ENCODE data around the gene CLMN.
"Not testable (repeated sequence)": the region's sequence is repeated elsewhere in the genome, so short reads cannot be mapped to it uniquely, and the experiment has no call there.

The CLMN gene

GRCh38 chr14:95215094-95215725, 104.5 kb downstream of the CLMN start:
- no peak for DNase-seq

- no peak for DNase-seq
These were observed 105.9 kb downstream of the CLMN start for GRCh38 chr14:95213774-95214173.

- no peak for DNase-seq
These were observed 107.8 kb downstream of the CLMN start for GRCh38 chr14:95211721-95212504.

GRCh38 chr14:95210699-95211098, 109.0 kb downstream of the CLMN start:
- no peak for DNase-seq

GRCh38 chr14:95208598-95208997, 111.1 kb downstream of the CLMN start:
- DNase-seq = no peak

- no peak for DNase-seq
These were observed 112.1 kb downstream of the CLMN start for GRCh38 chr14:95207475-95208233.

GRCh38 chr14:95206534-95206933, 113.2 kb downstream of the CLMN start:
- no peak for DNase-seq

GRCh38 chr14:95204705-95205104, 115.0 kb downstream of the CLMN start:
- DNase-seq = no peak

- DNase-seq = not testable (repeated sequence)
These were observed 118.0 kb downstream of the CLMN start for GRCh38 chr14:95201745-95202144.

GRCh38 chr14:95200404-95200803, 119.3 kb downstream of the CLMN start:
- no peak for DNase-seq

- no peak for DNase-seq
These were observed 120.3 kb downstream of the CLMN start for GRCh38 chr14:95199298-95199983.

GRCh38 chr14:95198320-95198719, 121.4 kb downstream of the CLMN start:
- no peak for DNase-seq

GRCh38 chr14:95197551-95197950, 122.2 kb downstream of the CLMN start:
- no peak for DNase-seq

- DNase-seq = no peak
These were observed 122.7 kb downstream of the CLMN start for GRCh38 chr14:95196826-95197545.

- no peak for DNase-seq
These were observed 123.4 kb downstream of the CLMN start for GRCh38 chr14:95196268-95196667.

- no peak for DNase-seq
These were observed 124.7 kb downstream of the CLMN start for GRCh38 chr14:95195031-95195430.

- DNase-seq = no peak
These were observed 126.6 kb downstream of the CLMN start for GRCh38 chr14:95193081-95193480.

GRCh38 chr14:95192311-95192710, 127.4 kb downstream of the CLMN start:
- DNase-seq = no peak

GRCh38 chr14:95191445-95192199, 128.1 kb downstream of the CLMN start:
- no peak for DNase-seq

GRCh38 chr14:95190857-95191256, 128.9 kb downstream of the CLMN start:
- no peak for DNase-seq

GRCh38 chr14:95190346-95190840, 129.3 kb downstream of the CLMN start:
- DNase-seq = no peak

Measured in NCI-H1436 treated with DMSO at 0.1 percent for 48 hours (cell line).